AG04449 (cell line): ENCODE data around the gene GRAMD2A.
A peak's percentile ranks its signal among the peaks of the same experiment; 100 is the strongest.

Experiments used
- CTCF ChIA-PET: fragments of 350-600 bp; formaldehyde crosslinking; extraction: SDS; loops from one replicate; lab custom pipeline; 2021; ENCODE audit warnings: antibody characterized with exemption; lab: Yijun Ruan, JAX
- POLR2A ChIA-PET: fragments of 400-600, 350-600 bp; formaldehyde crosslinking; extraction: SDS; loops from one replicate; lab custom pipeline; 2020; ENCODE audit warnings: antibody characterized with exemption, inconsistent platforms; lab: Yijun Ruan, JAX
- DNase-seq: peaks from one replicate; pipeline ENCODE4 v3.0.0-alpha.2; 2010; ENCODE audit warnings: low read depth, low spot score
- H3K4me3 ChIP-seq: 2 replicates; pipeline ENCODE4 v1.5.1; 2011; ENCODE audit warnings: low read depth, mild to moderate bottlenecking, control low read depth, low read length
- TF ChIP-seq, protein P1 (sequence below): IDR thresholded peaks from one replicate; pipeline ENCODE4 v1.5.1; 2011; ENCODE audit warnings: mild to moderate bottlenecking, moderate library complexity, low read length, control low read depth, inconsistent platforms; ENCODE audit not compliant: insufficient read depth; ENCODE audit errors: missing control alignments

Gene GRAMD2A

DNA sequence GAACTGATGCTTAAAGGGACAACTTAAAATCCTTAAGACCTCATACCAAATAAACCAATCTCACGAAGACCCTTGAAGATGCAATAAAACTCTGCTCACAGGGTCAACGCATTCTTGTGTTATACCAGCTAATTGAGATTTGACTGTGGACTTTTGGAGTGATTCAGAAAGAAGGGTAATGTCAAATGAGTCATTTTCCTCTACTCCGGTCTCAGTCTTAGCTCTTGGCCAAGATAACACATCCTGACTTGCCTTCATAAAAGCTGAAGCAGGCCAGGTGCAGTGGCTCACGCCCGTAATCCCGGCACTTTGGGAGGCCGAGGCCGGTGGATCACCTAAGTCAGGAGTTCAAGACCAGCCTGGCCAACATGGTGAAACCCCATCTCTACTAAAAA, 29.6 kb upstream of the GRAMD2A start:
- ChIA-PET POLR2A (interaction anchor here (0.6 to 5.5 kb wide), 9 partner anchors 10 to 149 kb away, joined by 3 to 49 read pairs (median 3); partner anchors contain the start of genes GRAMD2A and HEXA), CTCF (interaction anchor here (0.8 to 3.1 kb wide), 11 partner anchors 9 to 71 kb away, joined by 3 to 22 read pairs (median 5); no protein-coding TSS in a partner anchor)
- peak overlapping the region; percentile 59 for H3K4me3 ChIP-seq
- DNase-seq: no peak
- TF ChIP-seq, protein P1, sequence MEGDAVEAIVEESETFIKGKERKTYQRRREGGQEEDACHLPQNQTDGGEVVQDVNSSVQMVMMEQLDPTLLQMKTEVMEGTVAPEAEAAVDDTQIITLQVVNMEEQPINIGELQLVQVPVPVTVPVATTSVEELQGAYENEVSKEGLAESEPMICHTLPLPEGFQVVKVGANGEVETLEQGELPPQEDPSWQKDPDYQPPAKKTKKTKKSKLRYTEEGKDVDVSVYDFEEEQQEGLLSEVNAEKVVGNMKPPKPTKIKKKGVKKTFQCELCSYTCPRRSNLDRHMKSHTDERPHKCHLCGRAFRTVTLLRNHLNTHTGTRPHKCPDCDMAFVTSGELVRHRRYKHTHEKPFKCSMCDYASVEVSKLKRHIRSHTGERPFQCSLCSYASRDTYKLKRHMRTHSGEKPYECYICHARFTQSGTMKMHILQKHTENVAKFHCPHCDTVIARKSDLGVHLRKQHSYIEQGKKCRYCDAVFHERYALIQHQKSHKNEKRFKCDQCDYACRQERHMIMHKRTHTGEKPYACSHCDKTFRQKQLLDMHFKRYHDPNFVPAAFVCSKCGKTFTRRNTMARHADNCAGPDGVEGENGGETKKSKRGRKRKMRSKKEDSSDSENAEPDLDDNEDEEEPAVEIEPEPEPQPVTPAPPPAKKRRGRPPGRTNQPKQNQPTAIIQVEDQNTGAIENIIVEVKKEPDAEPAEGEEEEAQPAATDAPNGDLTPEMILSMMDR: no peak

DNA sequence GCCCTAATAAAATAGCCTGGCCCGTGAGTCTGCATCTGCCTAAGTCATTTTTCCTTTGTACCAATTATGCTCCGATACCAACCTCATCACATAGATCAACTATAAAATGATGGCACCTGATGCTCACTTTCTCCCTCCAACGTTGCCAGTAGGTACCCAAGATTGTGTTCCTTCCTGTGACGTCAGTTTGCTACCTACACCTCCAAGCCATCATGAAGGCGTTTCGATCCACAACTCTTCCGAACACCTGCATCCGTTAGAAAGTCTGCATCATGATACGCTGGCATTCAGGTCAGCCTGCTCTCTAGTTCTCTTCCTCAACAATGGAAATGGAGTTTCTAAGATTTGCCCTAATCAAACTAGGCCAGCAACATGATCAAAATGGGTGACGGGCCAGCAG, 25.7 kb upstream of the GRAMD2A start:
- ChIA-PET POLR2A (no interaction called here), CTCF (interaction anchor here (1.3 to 4.7 kb wide), 2 partner anchors 13 to 23 kb away, joined by 3 to 24 read pairs; no protein-coding TSS in a partner anchor)
- TF ChIP-seq, protein P1: no peak
- no peak for DNase-seq
- H3K4me3 ChIP-seq: no peak overlapping the region

- no peak overlapping the region for H3K4me3 ChIP-seq
- TF ChIP-seq, protein P1: no peak
- DNase-seq: no peak
- CTCF ChIA-PET: interaction anchor here (1.1 to 4.7 kb wide), 3 partner anchors 12 to 65 kb away, joined by 3 to 24 read pairs (median 4); no protein-coding TSS in a partner anchor
- POLR2A ChIA-PET: interaction anchor here (0.7 to 1.6 kb wide), 2 partner anchors 8 to 325 kb away, joined by 3 to 9 read pairs; partner anchors contain the start of gene PKM
Observed at GRCh38 chr15:72222393-72222792, 24.8 kb upstream of the GRAMD2A start.

DNA sequence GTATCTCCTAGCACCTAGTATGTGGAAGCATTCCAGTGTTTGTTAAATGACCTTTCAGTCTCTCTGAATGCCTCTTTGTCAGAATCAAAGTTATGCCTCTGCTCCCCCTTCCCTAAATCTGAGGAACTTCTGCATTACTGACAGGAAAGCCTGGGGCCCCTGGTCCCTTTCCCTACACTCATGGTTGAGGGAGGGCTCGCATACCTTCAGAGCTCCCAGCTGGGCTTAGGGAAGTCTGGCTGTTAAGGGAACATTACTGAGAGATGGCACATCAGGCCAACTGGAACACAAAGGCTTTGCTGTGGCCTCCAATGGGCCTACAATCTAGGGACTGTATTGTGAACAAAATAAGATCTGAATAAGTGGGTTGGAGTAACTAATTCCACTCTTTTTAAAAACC, 23.1 kb upstream of the GRAMD2A start:
- no peak for DNase-seq
- POLR2A ChIA-PET: interaction anchor here (1.0 to 1.6 kb wide), 2 partner anchors 9 to 10 kb away, joined by 3 to 9 read pairs; partner anchors contain the start of gene PKM
- no peak overlapping the region for H3K4me3 ChIP-seq
- TF ChIP-seq, protein P1: no peak
- CTCF ChIA-PET: interaction anchor here (4.7 kb wide), 1 partner anchor 20 kb away, joined by 24 read pairs; no protein-coding TSS in a partner anchor

GRCh38 chr15:72217216-72217615, 19.6 kb upstream of the GRAMD2A start:
- POLR2A ChIA-PET: interaction anchor here (0.6 to 2.8 kb wide), 3 partner anchors 9 to 16 kb away, joined by 3 to 14 read pairs (median 5); partner anchors contain the start of gene PKM

DNA sequence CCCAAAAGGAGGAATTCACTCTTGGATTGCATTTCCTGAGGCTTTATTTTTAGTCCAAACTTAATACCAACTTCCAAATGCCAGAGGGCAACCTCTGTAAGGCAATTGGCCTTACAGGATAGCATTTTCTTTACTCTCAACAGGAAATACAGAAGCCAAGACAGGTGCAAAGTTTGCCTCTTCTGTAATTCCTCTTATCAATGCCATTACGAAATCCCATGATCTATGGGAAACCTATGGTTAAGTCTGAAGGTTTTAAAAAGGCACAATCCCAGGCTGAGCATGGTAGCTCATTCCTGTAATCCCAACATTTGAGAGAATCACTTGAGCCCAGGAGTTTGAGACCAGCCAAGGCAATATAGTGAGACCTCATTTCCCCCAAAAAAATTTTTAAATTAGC, 18.5 kb upstream of the GRAMD2A start:
- no peak overlapping the region for H3K4me3 ChIP-seq
- TF ChIP-seq, protein P1: no peak
- no peak for DNase-seq
- ChIA-PET CTCF (interaction anchor here (1.4 to 2.6 kb wide), 3 partner anchors 11 to 19 kb away, joined by 4 to 17 read pairs (median 8); partner anchors contain the start of gene GRAMD2A), POLR2A (interaction anchor here (0.6 to 2.8 kb wide), 2 partner anchors 15 to 16 kb away, joined by 3 to 14 read pairs; partner anchors contain the start of gene PKM)

More at GRCh38 chr15:72217216-72217615, 19.6 kb upstream of the GRAMD2A start:
- CTCF ChIA-PET: interaction anchor here (0.7 to 2.6 kb wide), 4 partner anchors 10 to 22 kb away, joined by 3 to 17 read pairs (median 6); no protein-coding TSS in a partner anchor
- H3K4me3 ChIP-seq: no peak overlapping the region
- TF ChIP-seq, protein P1: no peak
- no peak for DNase-seq
